Stimulated activated CD4-positive, alpha-beta T cell treated with anti-CD3 and anti-CD28 coated beads, Interleukin-2, amount 100 ng/mL, for 4 hours (primary cell): ENCODE results near the gene SHOC1.
"Not testable (repeated sequence)": the region's sequence is repeated elsewhere in the genome, so short reads cannot be mapped to it uniquely, and the experiment has no call there.

Experiments
- DNase-seq: peaks from one replicate; pipeline ENCODE4 v3.0.0-alpha.2; 2020; ENCODE audit warnings: low read depth

Gene SHOC1

DNA sequence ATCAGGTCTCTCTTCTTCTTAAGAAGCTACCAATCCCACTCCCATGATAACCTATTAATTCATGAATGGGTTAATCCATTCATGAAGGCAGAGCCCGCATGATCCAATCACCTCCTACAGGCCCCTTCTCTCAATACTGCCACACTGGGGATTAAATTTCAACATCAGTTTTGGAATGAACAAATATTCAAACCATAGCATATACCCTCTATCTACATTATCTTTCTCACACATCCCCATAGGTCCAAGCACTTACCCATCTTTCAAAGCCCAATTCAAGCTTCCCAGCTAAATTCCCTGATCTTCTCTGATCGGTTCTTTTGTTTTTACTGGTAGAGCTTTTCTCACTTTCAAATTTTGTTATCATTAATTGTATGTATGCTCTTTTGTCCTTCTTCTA lies 10.5 kb upstream of the SHOC1 start:
- no peak for DNase-seq

DNA sequence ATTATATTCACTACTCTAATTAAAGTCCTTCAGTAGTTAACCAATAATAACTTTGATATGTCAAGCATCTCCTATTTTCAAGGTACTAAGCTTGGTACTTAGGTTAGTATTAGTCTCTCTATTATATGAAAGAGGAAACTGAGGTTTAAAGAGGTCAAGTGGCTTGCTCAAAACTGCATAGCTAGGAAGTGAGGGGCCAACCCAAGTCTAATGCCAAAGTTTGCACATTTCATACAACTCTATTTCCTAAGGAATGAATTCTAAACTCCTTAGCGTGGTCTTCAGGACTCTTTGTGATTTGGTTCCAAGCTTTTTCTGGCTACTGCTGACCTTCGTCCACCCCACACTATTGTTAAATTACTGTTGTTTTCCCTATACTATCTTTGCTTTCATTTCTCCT lies 9.9 kb upstream of the SHOC1 start:
- no peak for DNase-seq

DNA sequence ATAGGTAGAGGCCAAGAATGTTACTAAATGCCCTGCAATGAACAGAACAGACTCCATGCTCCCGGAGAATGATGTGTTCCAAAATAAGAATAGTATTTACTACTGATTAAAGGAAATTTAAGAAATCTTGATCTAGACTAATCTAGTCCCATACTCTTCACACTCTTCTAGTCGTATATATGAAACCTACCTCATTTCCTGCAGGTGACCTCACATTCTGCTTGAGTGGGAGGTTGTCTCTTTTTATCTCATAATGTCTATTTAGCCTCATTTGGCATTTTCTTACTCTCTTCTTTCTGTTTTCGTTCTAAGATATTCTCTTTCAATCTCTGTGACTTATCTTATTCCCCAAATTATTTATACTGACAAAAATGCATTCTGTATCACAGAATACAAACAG lies 9.2 kb upstream of the SHOC1 start:
- no peak for DNase-seq

DNA sequence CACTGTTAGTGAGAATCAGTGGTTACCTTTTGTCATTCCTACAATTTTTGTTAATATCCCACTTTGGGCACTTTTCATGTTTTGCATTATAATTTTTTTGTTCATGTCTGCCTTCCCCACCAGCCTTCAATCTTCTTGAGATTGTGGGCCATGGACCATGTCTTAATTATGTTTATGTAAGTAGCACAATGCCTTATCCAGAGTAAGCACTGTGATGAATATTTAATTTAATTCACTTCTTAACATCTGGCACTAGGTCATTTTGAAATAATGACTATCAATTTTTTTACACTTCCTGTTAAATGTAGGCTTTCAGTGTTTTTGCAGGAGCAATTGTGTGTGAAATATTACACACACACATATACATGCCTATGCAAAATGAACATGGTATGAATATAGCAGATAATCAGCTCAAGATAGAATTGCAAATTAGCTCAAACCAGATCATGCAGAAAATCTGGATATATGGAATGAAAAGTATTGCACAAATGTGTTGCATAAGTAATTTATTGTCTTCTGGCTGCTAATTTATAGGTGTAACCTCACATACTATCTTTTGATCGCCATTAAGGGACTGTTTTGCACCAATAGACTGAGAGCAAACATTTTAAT lies 5.3 kb upstream of the SHOC1 start:
- no peak for DNase-seq

DNA sequence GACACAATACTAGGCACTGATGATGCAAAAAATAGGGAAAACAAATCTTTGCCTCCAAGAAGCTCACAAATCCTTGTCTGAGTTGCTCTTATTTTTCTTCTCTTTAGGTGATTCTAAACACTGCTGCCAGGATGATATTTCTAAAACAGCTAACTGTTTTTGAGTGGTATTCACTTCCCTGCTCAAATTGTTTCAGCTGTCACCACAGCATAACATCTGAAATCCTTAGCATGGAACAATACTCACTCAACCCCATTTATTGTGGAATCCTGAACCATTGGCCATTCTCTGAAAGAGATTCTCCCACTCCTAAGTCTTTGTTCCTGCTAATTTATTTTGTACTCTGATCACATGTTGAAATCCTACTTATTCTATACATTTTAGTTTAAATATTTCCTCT lies 4.8 kb upstream of the SHOC1 start:
- DNase-seq, result no peak

DNA sequence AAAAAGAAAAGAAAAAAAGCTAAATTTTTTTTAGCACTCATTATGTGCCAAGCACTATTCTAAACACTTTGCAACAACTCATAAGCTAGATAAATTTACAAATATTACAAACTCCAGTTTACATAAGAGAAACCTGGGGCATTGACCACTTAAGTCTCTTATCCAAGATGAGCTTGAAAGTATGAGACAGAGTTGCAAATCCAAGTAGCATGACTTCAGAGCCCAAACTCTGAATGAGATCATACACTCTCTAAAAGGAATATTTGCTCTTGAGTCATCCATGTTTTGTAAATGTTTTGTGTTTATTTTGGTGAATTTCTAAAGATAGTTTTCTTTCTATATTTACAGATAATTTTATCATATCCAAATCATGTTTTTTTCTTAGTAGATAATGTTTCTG lies 4.0 kb upstream of the SHOC1 start:
- no peak for DNase-seq

DNA sequence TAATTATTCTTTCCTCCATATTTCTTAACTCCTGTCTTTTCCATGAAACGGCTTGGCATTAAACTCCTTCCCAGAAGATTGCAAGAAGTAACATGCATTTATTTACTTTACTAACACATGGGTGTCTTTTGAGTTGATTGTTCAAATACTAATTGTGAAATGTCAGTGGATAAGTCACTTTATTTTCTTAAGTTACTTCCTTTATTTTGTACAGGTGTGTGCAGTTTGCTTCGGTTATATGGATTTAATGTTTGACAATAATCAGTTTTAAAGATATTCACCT lies 761 bp upstream of the SHOC1 start:
- DNase-seq, result no peak

DNA sequence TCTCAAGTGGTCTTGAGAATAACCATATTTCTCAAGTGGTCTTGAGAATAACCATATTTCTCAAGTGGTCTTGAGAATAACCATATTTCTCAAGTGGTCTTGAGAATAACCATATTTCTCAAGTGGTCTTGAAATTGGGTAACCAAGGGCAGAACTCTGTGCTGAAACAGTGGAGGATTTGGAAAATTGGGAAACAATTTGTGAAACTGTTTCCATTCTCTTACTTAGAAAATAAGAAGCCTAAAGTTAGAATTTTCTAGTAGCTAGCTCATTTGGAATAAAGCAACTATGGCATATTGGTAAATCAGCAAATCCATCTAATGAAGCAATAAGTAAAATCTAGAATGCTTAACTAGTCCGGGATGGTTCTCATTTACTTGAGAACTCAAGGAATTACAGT lies 2.9 kb downstream of the SHOC1 start:
- DNase-seq, result not testable (repeated sequence)

DNA sequence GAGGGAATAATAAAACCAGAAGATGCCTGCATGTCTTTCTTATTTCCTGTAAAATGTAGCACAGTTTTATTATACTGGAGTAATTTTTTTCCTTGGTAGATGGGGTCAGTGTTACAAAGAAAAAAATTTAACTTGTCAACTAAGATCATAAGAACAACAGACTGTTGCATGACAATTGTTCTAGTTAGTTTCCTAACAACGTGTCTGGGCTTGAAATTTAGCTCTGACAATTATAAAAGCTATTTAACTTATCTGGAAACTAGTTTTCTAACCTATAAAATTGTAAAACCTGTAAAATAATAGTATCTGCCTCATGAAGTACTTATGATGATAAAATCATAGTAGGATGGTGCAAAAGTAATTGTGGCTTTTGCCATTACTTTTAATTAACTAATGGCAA lies 4.9 kb downstream of the SHOC1 start:
- DNase-seq, result no peak

DNA sequence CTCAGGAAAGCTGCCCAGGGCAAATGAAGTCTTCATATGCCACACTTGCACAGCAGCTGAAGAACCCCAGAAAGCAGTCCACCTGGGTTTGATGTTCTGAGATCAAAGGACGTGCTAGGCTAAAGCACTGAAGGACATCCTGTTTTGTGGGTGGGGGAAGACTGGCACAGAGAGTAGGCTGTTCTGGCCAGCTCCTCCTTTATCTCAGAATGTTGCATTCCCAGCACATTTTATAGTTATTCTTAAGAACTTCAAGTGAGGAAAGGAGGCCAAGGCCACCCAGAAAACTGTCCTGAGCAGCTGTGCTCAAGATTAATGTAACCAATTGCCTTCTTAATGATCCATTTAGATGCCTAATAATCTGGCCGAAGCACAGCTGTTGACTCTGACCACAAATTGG lies 10.9 kb downstream of the SHOC1 start:
- no peak for DNase-seq

DNA sequence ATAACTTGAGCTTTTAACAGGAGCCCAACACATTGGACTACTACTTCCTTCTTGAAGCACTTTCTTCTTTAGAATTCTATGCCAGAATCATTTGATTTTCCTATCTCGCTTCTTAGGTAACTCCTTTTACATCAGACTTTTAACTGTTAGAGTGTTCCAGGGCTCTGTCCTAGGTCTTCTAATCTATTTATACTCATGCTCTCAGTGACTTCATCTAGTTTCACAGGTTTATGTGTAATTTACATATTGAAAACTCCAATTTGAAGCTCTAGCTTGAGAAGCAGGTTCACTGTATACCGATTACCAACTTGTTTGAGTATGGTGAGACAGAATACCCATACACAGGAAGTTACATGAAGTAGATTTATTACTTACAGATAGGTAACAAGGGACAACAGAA lies 11.3 kb downstream of the SHOC1 start:
- no peak for DNase-seq

DNA sequence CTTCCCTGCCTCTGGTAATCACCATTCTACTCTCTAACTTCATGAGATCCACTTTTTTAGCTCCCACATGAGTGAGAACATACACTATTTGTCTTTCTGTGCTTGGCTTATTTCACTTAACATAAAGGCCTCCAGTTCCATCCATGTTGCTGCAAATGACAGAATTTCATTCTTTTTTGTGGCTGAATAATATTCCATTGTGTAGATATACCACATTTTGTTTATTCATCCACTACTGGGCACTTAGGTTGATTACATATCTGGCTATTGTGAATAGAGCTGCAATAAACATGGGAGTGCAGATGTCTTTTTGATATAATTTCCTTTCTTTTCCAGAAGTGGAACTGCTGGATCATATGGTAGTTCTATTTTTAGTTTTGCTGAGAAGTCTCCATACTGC lies 28.7 kb downstream of the SHOC1 start:
- no peak for DNase-seq

DNA sequence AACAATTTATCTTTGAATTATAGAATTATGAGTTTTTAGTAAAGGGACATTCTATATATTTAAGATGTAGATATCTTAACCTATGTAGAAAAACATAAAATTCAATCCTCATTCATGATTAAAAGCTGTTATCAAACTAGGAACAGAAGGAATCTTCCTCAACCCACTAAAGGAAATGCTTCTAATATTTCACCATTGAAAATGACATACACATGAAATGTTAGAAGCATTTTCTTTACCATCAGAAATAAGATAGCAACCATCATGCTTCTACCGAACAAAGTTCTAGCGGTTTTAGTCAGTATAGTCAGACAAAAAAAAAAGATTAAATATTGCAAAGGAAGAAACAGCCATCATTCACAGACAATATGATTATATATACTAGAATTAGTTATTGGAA lies 32.2 kb downstream of the SHOC1 start:
- no peak for DNase-seq

DNA sequence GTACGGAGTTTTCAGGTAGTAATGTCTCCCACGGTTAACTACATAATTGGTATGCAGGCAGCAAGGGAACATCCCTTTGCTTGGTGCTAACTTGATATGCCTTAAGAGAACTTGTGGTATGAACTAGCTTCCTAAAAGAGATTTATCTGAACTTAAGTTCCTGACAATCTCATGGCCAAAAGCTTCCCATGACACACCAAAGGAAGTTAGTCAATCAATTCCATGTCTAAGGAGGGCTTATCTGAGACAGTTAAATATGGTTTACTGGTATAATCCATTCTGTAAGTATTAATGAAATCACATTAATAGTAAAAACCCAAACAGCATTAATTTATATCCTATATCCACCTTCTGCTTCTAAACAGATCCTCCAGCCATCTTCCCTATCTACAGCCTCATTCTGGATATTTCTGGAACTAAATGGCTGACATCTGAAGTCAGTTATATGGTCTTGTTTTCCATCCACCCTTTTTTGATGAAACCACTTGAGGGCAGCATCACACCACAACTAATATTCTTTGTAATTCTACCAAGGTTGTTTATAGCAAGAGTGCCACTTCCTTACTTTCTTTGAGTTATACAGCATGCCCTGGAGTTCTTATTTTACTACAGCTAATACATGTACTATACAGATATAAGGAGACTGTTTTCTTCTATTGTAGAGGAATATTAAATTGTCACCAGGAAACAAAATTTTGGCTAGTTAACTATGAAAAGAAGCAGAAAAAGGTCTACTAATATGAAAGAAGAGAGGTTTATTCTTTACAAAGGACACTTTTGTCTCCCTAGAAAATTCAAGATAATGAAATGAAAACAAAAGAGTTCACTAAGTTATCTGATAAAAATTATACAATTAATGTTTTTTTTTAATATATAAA lies 34.7 kb downstream of the SHOC1 start:
- peak; percentile 38 for DNase-seq

DNA sequence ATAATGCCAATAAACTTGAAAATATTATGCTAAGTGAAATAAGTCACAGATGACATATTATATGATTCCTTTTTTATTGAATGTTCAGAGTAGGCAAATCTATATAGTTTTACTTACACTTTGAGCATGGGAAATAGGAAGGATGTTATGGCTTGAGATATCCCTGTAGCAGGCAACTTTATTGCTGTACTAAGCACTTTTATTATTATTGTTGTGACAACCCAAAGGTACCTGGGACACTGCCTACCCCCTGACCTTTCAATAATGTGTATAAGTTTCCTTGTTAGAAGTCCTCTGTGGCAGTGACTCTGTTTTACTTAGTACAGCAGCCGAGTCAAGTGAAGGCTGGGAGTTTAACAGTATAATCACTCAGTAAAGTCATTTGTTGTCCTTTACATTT lies 39.9 kb downstream of the SHOC1 start:
- DNase-seq, result no peak

DNA sequence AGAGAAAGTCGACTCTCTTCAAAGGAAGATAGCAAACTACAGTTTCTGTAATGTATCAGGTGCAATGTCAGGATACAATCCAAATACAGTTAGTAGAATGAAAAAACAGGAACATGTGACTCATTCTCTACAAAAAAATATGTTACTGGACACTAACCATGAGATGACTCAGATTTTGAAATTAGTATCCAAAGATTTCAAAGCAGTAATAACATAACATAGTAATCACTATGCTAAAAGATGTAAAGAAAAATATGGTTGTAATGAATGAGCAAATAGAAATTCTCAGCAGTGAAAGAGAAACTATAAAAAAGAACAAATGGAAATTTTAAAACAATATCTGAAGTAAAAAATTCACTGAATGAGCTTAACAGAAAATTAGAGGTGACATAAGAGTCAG lies 42.3 kb downstream of the SHOC1 start:
- DNase-seq, result no peak
